HG03460 (cell line): Measurements from ENCODE around the gene GUK1.

ENCODE experiments used
- ATAC-seq: cut with Tn5 transposase; IDR thresholded peaks from one replicate; pipeline ENCODE4 v1.9.1; 2021; ENCODE audit not compliant: unreplicated experiment

Gene GUK1, protein sequence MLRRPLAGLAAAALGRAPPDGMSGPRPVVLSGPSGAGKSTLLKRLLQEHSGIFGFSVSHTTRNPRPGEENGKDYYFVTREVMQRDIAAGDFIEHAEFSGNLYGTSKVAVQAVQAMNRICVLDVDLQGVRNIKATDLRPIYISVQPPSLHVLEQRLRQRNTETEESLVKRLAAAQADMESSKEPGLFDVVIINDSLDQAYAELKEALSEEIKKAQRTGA

GRCh38 chr1:228139931-228140723 is at the start of gene GUK1:
TSS of gene GUK1 (plus strand) at chr1:228140279. CDS start at chr1:228140303, 24 bp downstream.
- ATAC-seq = peak; percentile 88

DNA sequence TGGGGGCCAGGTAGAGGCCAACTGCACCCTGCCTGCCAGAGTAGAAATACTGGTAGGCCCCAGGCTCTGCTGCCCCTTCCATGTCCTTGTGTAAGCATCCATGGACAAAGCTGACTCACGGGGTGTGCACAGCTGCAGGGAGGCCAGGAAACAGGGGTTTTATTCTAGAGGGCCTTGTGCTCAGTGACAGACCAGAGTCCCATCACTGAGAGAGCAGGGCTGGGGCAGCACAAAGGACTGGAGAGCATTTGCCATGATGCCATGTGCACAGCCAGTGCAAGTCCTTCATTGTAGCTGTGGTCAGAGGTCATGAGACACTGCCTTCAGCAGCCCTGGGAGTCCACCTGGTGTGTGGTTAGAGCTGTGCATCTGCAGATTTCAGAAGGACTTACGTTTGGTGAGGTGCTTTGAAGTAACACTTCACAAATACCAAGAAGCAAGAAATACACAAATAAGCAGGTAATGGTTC is 49.4 kb upstream of the GUK1 start:
- no peak for ATAC-seq

GRCh38 chr1:228091084-228091483 is 49.0 kb upstream of the GUK1 start:
- ATAC-seq = no peak

- ATAC-seq = no peak
Measured at GRCh38 chr1:228092342-228093049, 47.6 kb upstream of the GUK1 start.

DNA sequence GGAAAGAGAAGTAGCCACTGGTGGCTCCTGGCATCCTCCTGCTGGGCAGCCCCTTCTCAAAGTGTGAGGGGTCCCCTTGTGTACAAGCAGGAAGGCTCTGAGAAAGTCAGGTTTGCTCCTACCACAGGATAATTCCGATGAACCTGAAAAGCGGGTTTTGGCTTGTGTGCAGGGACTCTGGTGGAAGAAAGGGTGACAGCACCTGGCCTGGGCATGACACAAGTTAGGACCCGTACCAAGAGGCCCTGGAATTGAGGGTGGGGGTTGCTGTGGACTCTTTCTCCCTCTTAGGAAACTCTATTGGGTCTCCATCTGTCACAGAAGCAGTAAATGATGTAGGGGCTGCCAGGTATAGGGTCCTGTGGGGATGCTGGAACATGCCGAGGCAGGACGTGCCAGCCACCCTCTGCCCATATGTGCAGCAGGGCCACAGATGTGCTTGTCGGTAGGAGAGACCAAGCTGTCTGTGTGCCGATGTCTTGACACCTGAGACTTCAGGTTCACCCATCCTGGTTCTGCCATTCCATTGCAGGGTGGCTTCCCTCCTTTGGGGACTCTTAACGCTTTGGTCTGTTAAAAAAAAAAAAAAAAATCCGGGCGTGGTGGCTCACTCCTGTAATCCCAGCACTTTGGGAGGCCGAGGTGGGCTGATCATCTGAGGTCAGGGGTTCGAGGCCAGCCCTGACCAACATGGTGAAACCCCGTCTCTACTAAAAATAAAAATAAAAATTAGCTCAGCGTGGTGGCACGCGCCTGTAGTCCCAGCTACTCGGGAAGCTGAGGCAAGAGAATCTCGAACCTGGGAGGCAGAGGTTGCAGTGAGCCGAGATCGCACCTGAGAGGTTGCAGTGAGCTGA is 46.8 kb upstream of the GUK1 start:
- ATAC-seq = no peak

DNA sequence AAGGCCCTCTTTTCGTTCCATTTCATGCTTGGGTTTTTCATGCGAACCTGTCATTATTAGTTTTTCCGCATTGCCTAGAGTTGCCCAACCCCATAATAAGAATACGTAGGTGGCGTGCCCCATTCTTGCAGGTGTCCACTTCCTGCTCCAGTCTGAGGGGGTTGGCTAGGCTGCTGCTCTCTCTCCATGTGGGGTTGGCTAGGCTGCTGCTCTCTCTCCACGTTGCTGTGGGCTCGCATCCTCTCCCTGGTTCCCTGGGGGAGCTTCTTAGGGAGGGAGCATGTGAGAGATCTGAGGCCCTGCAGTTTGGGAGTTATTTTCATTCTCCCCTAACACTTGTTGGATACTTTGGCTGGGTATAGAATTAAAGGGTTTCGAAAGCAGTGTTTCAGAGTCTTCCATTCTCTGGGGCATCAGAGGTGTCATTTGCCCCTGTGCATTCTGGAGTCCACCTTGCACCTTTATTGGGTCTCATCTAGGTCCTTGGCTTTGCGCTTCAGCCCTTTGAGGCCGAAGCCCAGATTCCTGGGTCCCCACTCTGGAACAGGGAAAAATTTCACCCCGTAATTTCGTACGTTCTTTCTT is 45.6 kb upstream of the GUK1 start:
- no peak for ATAC-seq

DNA sequence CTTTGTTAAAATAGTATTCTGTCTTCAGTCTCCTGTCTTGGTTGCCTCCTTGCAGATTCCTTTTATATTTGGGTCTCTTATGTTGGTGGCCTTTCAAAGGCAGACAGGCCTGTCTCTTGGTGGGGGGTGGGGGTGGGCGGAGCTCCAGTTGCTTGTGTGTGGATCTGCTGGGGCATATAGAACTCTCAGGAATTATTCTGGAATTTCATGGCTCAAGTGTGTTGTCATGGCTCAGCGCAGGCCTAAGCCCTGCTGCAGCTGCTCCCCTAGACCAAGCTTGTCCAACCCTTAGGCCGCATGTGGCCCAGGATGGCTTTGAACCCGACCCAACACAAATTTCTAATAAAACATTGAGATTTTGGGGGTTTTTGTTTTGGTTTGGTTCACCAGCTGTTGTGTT is 44.9 kb upstream of the GUK1 start:
- ATAC-seq = no peak

DNA sequence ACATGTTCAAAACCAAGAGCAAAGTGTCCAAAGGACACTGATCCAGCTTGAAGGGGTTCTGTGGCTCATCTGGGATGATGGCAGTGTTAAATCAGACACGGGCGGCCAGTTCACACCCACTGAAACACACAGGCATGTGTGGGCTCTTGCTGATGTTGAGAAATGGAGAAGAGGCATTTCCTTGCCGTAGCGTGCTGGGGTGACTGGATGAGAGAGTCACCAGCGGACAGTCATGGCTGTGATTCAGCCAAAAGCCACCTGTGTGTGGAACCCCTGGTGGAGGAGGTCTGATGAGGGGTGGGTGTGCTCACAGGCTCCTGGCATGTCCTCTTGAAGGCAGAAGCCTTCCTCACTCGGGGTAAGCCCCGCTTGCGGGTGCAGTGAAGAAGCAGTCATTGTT is 44.1 kb upstream of the GUK1 start:
- no peak for ATAC-seq

DNA sequence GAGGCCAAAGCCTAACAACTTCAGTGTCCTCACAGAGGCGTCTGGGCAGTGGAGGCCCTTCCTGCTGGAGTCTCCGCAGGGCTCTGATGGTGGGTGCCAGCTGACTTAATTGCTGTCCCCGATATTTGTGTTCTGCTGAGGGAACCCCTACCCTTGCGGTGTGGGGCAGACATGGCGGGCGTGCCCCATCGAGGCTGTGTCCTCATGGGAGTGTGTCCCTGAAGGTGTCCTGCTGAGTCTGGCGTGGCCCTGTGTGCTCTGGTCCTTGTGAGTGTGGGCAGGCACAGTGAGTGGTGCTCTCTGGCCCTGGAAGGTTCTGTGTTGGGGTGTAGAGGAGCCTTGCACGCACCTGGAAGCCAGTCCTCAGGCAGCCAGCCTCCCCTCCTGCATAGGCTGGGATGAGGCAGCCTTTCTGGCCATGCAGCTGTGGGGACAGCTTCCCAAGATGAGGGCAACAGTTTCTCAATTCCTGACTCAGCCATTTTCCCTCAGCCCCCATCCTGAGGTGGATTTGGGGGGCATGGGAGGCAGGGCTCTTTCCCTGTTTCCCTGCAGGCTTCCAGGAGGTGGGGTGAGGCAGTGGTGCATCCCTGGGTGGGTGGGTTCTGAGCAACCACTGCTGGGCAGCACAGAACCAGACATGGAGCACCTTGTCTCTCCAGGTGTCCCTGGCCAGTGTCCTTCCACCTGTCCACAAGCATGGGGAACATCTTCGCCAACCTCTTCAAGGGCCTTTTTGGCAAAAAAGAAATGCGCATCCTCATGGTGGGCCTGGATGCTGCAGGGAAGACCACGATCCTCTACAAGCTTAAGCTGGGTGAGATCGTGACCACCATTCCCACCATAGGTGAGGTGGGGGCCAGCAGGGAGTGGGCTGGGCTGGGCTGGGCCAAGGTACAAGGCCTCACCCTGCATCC is 43.4 kb upstream of the GUK1 start:
- no peak for ATAC-seq

DNA sequence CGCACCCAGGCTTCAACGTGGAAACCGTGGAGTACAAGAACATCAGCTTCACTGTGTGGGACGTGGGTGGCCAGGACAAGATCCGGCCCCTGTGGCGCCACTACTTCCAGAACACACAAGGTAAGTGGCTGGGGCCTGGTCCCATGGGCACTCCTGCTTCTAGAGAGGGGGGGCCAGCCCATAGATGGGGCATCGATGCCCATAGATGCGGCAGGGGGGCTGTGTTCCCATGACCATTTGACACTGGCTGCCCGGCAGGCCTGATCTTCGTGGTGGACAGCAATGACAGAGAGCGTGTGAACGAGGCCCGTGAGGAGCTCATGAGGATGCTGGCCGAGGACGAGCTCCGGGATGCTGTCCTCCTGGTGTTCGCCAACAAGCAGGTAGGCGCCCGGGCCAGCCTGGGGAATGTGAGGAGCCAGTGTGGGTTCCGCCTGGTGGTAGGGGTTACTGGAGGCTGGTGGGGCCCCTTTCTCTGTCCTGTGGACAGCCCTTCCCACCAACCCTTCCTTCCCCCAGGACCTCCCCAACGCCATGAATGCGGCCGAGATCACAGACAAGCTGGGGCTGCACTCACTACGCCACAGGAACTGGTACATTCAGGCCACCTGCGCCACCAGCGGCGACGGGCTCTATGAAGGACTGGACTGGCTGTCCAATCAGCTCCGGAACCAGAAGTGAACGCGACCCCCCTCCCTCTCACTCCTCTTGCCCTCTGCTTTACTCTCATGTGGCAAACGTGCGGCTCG is 42.6 kb upstream of the GUK1 start:
- no peak for ATAC-seq

GRCh38 chr1:228098323-228098931 is 41.7 kb upstream of the GUK1 start:
- ATAC-seq = no peak

- no peak for ATAC-seq
Measured at GRCh38 chr1:228099331-228099732, 40.7 kb upstream of the GUK1 start.

- ATAC-seq = no peak
Measured at GRCh38 chr1:228100822-228101613, 39.1 kb upstream of the GUK1 start.

- ATAC-seq = no peak
Measured at GRCh38 chr1:228101614-228101993, 38.5 kb upstream of the GUK1 start.

GRCh38 chr1:228101994-228102790 is 37.9 kb upstream of the GUK1 start:
- ATAC-seq = peak; percentile 26

- ATAC-seq = peak; percentile 55
Measured at GRCh38 chr1:228102791-228103620, 37.1 kb upstream of the GUK1 start, which contains the start of gene C1orf35. TSS of gene C1orf35 (minus strand) at chr1:228103325. CDS start at chr1:228103227, 98 bp downstream.
